DND-41 (cell line): ENCODE results near the gene TMEM132D.
A peak's percentile ranks its signal among the peaks of the same experiment; 100 is the strongest.

ENCODE experiments used
- ATAC-seq: fragments of 200-7000 bp; cut with Tn5 transposase; 3 replicates; pipeline ENCODE4 v1.9.1; 2021; ENCODE audit warnings: low read depth; ENCODE audit not compliant: insufficient read depth
- DNase-seq: peaks from one replicate; pipeline ENCODE4 v3.0.0-alpha.2; 2020
- H2AFZ ChIP-seq: 2 replicates; pipeline ENCODE4 v1.6.0; 2012; ENCODE audit warnings: low read depth, low read length
- H3K27ac ChIP-seq: 2 replicates; pipeline ENCODE4 v1.5.1; 2012; ENCODE audit warnings: low read length, inconsistent platforms
- H3K27me3 ChIP-seq: fragments of 200-600 bp; sonication (generic); 2 replicates; pipeline ENCODE4 v1.6.0; 2012; ENCODE audit warnings: low read length, mild to moderate bottlenecking, inconsistent platforms; ENCODE audit not compliant: insufficient read depth, poor library complexity
- H3K36me3 ChIP-seq: 2 replicates; pipeline ENCODE4 v1.5.1; 2012; ENCODE audit warnings: low read length, inconsistent platforms; ENCODE audit not compliant: insufficient read depth
- H3K4me1 ChIP-seq: 2 replicates; pipeline ENCODE4 v1.5.1; 2012; ENCODE audit warnings: mild to moderate bottlenecking, low read length; ENCODE audit not compliant: insufficient read depth
- H3K4me2 ChIP-seq: 2 replicates; pipeline ENCODE4 v1.6.0; 2012; ENCODE audit warnings: mild to moderate bottlenecking, moderate library complexity, low read length, inconsistent platforms; ENCODE audit not compliant: insufficient read depth
- H3K4me3 ChIP-seq, 2 experiments: fragments of 200-600 bp in 1 of 2; shearing (Covaris generic) in 1 of 2; 2 replicates each; pipeline ENCODE4 v1.5.1; 2012 to 2016; ENCODE audit warnings: inconsistent platforms in 2 of 2, low read length in 2 of 2, mild to moderate bottlenecking in 2 of 2, low read depth in 1 of 2, moderate library complexity in 1 of 2
- H3K79me2 ChIP-seq: 2 replicates; pipeline ENCODE4 v1.6.0; 2012; ENCODE audit warnings: low read length, inconsistent platforms; ENCODE audit not compliant: insufficient read depth
- H3K9ac ChIP-seq: 2 replicates; pipeline ENCODE4 v1.6.0; 2012; ENCODE audit warnings: low read depth, mild to moderate bottlenecking, inconsistent platforms, low read length, moderate library complexity
- H3K9me3 ChIP-seq: 2 replicates; pipeline ENCODE4 v1.5.1; 2012; ENCODE audit warnings: low read length, moderate library complexity, mild to moderate bottlenecking, inconsistent platforms; ENCODE audit not compliant: insufficient read depth, severe bottlenecking
- H4K20me1 ChIP-seq: 2 replicates; pipeline ENCODE4 v1.6.0; 2012; ENCODE audit warnings: low read length; ENCODE audit not compliant: insufficient read depth
- EZH2 ChIP-seq: IDR thresholded peaks from 3 replicates; pipeline ENCODE4 v1.6.1; 2012; ENCODE audit warnings: borderline replicate concordance, low read depth, mild to moderate bottlenecking, moderate library complexity, low read length, inconsistent platforms; ENCODE audit not compliant: severe bottlenecking
- TF ChIP-seq, protein P1 (sequence below): IDR thresholded peaks from 2 replicates; pipeline ENCODE4 v1.5.1; 2012; ENCODE audit warnings: borderline replicate concordance, low read length, moderate library complexity, mild to moderate bottlenecking; ENCODE audit not compliant: poor library complexity, severe bottlenecking; ENCODE audit errors: extremely low read depth

The TMEM132D gene

DNA sequence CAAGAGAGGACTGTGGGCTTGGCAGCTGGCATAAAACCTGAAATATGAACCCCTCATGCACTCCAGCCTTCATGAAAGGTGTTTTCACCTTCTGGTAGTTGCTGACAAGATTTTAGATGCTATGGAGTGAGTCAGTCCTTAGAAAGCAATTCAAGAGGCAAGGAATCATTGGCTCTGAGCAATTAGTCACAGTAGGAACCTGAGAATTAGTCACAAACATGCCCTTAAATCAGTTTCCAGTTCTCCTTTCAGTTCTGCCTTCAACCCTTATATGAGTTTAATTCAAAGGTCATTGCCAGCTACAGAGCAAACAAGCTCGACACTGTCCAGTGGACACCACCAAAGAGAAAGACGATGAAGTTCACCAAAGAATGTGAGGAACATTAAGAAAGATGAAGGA is 578.3 kb downstream of the TMEM132D start:
- no peak overlapping the region; the same call in 1 of the 2 replicates for H2AFZ ChIP-seq
- H3K4me1 ChIP-seq: no peaks in the 10 kb centered on the region
- no peaks in the 10 kb centered on the region for H3K9me3 ChIP-seq
- H3K36me3 ChIP-seq: no peaks in the 10 kb centered on the region
- DNase-seq (no peak), ATAC-seq (no peak)
- TF ChIP-seq, protein P1, sequence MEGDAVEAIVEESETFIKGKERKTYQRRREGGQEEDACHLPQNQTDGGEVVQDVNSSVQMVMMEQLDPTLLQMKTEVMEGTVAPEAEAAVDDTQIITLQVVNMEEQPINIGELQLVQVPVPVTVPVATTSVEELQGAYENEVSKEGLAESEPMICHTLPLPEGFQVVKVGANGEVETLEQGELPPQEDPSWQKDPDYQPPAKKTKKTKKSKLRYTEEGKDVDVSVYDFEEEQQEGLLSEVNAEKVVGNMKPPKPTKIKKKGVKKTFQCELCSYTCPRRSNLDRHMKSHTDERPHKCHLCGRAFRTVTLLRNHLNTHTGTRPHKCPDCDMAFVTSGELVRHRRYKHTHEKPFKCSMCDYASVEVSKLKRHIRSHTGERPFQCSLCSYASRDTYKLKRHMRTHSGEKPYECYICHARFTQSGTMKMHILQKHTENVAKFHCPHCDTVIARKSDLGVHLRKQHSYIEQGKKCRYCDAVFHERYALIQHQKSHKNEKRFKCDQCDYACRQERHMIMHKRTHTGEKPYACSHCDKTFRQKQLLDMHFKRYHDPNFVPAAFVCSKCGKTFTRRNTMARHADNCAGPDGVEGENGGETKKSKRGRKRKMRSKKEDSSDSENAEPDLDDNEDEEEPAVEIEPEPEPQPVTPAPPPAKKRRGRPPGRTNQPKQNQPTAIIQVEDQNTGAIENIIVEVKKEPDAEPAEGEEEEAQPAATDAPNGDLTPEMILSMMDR: no peak
- TF ChIP-seq EZH2: no peak
- no peak overlapping the region for H3K4me2 ChIP-seq
- no peak overlapping the region for H3K9ac ChIP-seq
- no peaks in the 10 kb centered on the region for H3K79me2 ChIP-seq
- H3K27me3 ChIP-seq: no peaks in the 10 kb centered on the region
- no peaks in the 10 kb centered on the region for H4K20me1 ChIP-seq
- H3K27ac ChIP-seq: no peak overlapping the region
- H3K4me3 ChIP-seq: no peak overlapping the region

GRCh38 chr12:129312048-129312447 is 591.8 kb downstream of the TMEM132D start:
- H3K9me3 ChIP-seq: no peaks in the 10 kb centered on the region
- no peak overlapping the region for H3K4me3 ChIP-seq
- no peaks in the 10 kb centered on the region for H4K20me1 ChIP-seq
- no peak overlapping the region for H3K27ac ChIP-seq
- no peaks in the 10 kb centered on the region for H3K36me3 ChIP-seq
- H3K9ac ChIP-seq: no peak overlapping the region
- no peaks in the 10 kb centered on the region for H3K27me3 ChIP-seq
- H3K79me2 ChIP-seq: no peaks in the 10 kb centered on the region
- DNase-seq (peak; percentile 13), ATAC-seq (peak; percentile 60; the same call in 2 of the 3 replicates)
- TF ChIP-seq EZH2: no peak
- TF ChIP-seq, protein P1: no peak
- no peak overlapping the region for H2AFZ ChIP-seq
- no peaks in the 10 kb centered on the region for H3K4me1 ChIP-seq
- H3K4me2 ChIP-seq: no peak overlapping the region

DNA sequence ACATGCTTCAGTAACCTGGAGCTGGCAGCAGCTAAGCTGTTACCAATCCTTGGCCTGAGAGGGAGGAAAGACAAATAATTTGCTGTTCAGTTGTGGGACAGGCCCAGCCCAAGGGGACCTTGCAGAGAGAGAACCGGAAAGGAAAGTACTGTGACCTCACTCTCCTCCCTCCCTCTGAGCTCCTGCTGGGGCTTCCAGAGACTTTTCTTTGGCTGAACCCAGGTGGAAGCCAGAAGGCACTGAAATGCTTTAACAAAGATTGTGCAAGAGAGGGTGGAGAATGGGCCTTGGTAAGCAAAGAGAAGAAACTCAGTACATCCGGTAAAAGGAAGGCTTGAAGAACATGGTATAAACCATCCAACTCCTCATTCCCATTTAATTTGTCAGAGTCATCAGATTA is 593.5 kb downstream of the TMEM132D start:
- Histone ChIP-seq H3K9me3 (no peaks in the 10 kb centered on the region), H2AFZ (no peak overlapping the region), H3K27me3 (no peaks in the 10 kb centered on the region), H3K4me1 (no peaks in the 10 kb centered on the region), H3K79me2 (no peaks in the 10 kb centered on the region), H4K20me1 (no peaks in the 10 kb centered on the region), H3K4me3 (no peak overlapping the region), H3K36me3 (no peaks in the 10 kb centered on the region), H3K27ac (no peak overlapping the region), H3K9ac (no peak overlapping the region), H3K4me2 (no peak overlapping the region)
- TF ChIP-seq, protein P1: no peak
- TF ChIP-seq EZH2: no peak
- ATAC-seq (no peak), DNase-seq (no peak)

GRCh38 chr12:129305851-129306250 is 598.0 kb downstream of the TMEM132D start:
- DNase-seq (no peak), ATAC-seq (no peak)
- no peak for TF ChIP-seq EZH2
- TF ChIP-seq, protein P1: no peak
- Histone ChIP-seq H3K4me1 (no peaks in the 10 kb centered on the region), H2AFZ (no peak overlapping the region), H3K4me2 (no peak overlapping the region), H3K4me3 (no peak overlapping the region), H3K27ac (no peak overlapping the region), H3K79me2 (no peaks in the 10 kb centered on the region), H3K27me3 (no peaks in the 10 kb centered on the region), H3K9me3 (peaks cover 6% of the 10 kb centered on the region), H4K20me1 (no peaks in the 10 kb centered on the region), H3K36me3 (no peaks in the 10 kb centered on the region), H3K9ac (no peak overlapping the region)
